Measurements from ENCODE around the gene ZFAND3.

Gene ZFAND3

GRCh38 chr6:38027685-38028373 is 208.3 kb downstream of the ZFAND3 start:
- peak; percentile 38 for DNase-seq (ENCODE audit: low read depth)
- no peak overlapping the region for H3K4me3 ChIP-seq (ENCODE audit: low read depth, low read length)
- TF ChIP-seq CTCF (conservative IDR thresholded peaks at IDR 0.05; ENCODE audit: low read depth, low read length) = no peak

- no peak for TF ChIP-seq CTCF (conservative IDR thresholded peaks at IDR 0.05; ENCODE audit: low read depth, low read length)
Observed at GRCh38 chr6:38030380-38030779, 210.9 kb downstream of the ZFAND3 start.

GRCh38 chr6:38032797-38033196 is 213.3 kb downstream of the ZFAND3 start:
- no peak overlapping the region for H3K4me3 ChIP-seq (ENCODE audit: low read depth, low read length)
- TF ChIP-seq CTCF (conservative IDR thresholded peaks at IDR 0.05; ENCODE audit: low read depth, low read length) = no peak
- no peak for DNase-seq (ENCODE audit: low read depth)

More at GRCh38 chr6:38030380-38030779, 210.9 kb downstream of the ZFAND3 start:
- DNase-seq (ENCODE audit: low read depth) = no peak
- H3K4me3 ChIP-seq (ENCODE audit: low read depth, low read length) = no peak overlapping the region

GRCh38 chr6:38033442-38033982 is 214.0 kb downstream of the ZFAND3 start:
- no peak for DNase-seq (ENCODE audit: low read depth)
- H3K4me3 ChIP-seq (ENCODE audit: low read depth, low read length) = no peak overlapping the region

GRCh38 chr6:38034274-38034914 is 214.9 kb downstream of the ZFAND3 start:
- DNase-seq (ENCODE audit: low read depth) = peak; percentile 87
- TF ChIP-seq CTCF (conservative IDR thresholded peaks at IDR 0.05; ENCODE audit: low read depth, low read length) = peak; percentile 80
- H3K4me3 ChIP-seq (ENCODE audit: low read depth, low read length) = no peak overlapping the region

More at GRCh38 chr6:38033442-38033982, 214.0 kb downstream of the ZFAND3 start:
- no peak for TF ChIP-seq CTCF (conservative IDR thresholded peaks at IDR 0.05; ENCODE audit: low read depth, low read length)

- DNase-seq (ENCODE audit: low read depth) = peak; percentile 34
- no peak for TF ChIP-seq CTCF (conservative IDR thresholded peaks at IDR 0.05; ENCODE audit: low read depth, low read length)
- H3K4me3 ChIP-seq (ENCODE audit: low read depth, low read length) = no peak overlapping the region
Observed at GRCh38 chr6:38035478-38035877, 216.0 kb downstream of the ZFAND3 start.

Measured in choroid plexus epithelial cell (primary cell).